GM19043 (cell line): Measurements from ENCODE around the gene FOCAD.
"Not testable (repeated sequence)": the region's sequence is repeated elsewhere in the genome, so short reads cannot be mapped to it uniquely, and the experiment has no call there.

Experiments
- ATAC-seq: cut with Tn5 transposase; IDR thresholded peaks from one replicate; pipeline ENCODE4 v1.9.1; 2021; ENCODE audit warnings: low read depth; ENCODE audit not compliant: unreplicated experiment

Gene FOCAD

DNA sequence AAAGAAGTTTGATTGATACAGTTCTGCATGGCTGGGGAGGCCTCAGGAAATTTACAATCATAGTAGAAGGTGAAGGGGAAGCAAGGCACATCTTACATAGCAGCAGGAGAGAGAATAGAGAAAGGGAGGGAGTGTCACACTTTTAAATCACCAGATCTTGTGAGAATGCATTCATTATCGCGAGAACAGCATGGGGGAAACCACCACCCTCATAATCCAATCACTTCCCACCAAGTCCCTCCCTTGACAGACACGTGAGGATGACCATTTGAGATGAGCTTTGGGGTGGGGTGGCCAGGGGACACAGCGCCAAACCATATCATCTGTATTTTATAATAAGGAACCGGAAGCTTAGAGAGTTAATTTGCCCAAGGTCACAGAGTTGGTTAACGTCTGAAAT is 13.7 kb upstream of the FOCAD start:
- no peak for ATAC-seq

- no peak for ATAC-seq
Observed at GRCh38 chr9:20671635-20672034, 12.4 kb upstream of the FOCAD start.

DNA sequence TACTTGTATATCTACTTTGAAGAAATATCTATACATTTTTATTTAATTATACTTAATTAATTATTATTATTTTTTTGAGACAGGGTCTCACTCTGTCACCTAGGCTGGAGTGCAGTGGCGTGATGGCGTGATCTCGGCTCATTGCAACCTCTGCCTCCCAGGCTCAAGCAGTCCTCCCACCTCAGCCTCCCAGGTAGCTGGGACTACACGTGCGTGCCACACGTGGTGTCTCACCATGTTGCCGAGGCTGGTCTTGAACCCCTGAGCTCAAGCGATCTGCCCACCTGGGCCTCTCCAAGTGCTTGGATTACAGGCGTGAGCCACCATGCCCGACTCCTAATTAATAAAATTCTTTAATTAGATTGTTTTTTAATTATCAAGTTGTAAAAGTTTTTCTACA is 10.5 kb upstream of the FOCAD start:
- not testable (repeated sequence) for ATAC-seq

DNA sequence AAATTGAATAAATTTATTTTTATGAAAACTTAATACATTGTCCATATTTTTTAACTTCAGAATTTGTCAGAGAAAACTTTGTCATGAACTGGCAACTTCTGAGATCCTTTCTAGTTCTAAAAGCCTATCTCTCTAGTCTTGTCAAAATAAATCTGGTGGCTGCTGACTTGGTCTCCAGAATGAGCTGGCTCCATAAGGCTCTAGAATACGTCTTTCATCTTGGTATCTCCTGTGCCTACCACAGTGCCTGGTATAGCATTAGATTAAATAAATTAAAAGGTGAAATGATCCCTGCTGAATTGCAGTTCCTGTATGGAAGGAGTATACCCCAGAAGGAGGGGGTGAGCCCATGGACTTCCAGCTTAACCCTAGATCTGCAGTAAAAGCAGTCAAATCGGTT is 2.6 kb upstream of the FOCAD start:
- no peak for ATAC-seq

- peak; percentile 6 for ATAC-seq
Observed at GRCh38 chr9:20683351-20684034, 566 bp upstream of the FOCAD start.

DNA sequence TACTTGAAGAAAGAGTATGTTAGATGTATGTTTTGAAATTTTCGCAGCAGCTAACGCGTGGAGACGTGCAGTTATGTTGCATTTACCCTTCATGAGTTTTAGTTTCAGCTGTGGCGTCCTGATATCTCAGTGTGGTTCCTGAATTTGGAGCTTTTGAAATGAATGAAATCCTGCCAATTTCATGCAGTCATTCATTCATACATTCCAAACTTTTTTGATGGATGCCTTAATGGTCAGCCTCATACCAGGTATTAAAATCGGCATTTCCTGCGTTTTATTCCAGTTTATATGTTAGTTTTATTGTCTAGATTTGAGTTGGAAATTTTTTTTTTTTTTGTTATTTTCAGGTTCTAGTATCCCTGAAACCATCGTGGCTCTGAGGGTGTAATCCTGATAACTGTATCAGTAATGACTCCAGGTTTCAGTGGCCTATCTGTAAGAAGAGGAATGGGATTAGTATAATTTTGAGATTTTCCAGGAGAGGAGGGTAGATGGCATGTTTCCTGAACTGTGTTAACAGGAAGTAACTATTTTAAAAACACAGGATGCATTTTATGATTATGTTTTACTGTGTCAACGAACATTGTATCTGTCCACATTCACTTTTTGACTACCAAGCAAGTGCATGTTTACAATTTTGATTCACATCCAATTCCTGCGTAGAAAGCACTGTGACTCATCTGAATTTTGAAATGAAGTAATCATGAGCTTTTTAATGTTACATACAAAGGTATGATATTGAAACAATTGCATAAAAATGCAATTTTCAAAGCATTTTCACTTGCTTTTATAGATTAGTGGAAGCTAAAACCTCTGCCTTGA is 1.0 kb downstream of the FOCAD start:
- no peak for ATAC-seq

DNA sequence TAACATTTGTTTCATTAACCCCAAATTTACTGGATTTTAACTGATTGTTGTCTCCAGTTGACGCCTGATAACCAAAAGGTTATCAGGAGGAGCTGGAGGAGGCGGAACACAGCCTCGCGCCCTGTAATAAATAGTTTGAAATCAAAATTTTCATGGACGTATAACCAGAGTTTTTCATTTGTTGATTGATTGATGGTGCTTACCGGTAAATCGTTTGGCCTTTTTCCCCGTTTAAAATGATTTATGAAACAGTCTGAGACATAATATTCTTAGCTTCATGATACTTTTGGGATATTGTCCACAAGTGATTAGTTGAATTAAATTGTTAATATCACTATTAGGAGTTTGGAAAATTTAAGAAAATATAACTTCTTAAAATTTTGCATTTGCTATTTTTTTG is 1.7 kb downstream of the FOCAD start:
- no peak for ATAC-seq

- no peak for ATAC-seq
Observed at GRCh38 chr9:20689833-20690232, 5.8 kb downstream of the FOCAD start.

- no peak for ATAC-seq
Observed at GRCh38 chr9:20692554-20692953, 8.5 kb downstream of the FOCAD start.

GRCh38 chr9:20693068-20693467 is 9.0 kb downstream of the FOCAD start:
- ATAC-seq = no peak

DNA sequence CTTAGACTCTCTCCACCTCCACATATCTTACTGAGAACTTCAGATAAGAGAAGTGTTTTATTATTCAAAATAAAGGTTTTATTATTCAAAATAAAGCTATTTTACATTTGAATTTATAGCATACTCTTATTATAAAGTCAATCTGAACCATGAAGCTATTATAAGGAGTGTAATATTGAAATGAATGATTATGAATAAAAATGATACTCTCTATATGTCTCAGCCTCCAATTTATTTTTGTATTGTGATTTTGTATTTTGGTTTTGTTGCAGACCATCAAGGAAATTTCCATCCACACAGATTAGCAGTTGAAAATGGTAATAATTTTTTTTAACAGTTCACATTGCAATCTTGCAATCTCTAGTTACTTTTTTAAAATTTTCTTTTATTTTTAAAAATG is 10.2 kb downstream of the FOCAD start:
- ATAC-seq = no peak

GRCh38 chr9:20697021-20697719 is 13.1 kb downstream of the FOCAD start:
- ATAC-seq = no peak

DNA sequence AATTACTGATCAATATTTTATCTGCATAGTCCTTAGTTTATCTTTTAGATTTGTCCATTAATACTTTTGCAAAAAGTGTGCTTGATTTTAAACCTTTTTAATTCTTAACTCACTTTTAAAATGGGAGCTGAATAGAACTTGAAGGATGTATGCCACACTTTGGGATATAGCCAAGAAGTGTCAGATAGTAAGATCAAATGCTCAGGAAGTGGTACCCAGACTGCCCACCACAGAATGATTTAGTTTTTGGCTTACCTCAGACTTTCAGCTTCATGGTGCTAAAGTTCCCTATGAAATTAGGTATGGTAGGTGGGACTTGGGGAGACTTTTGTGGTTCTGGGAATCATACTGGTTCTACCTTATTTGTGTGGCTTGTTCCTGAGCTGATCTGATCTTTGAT is 14.7 kb downstream of the FOCAD start:
- no peak for ATAC-seq

GRCh38 chr9:20701060-20701459 is 17.0 kb downstream of the FOCAD start:
- ATAC-seq = no peak

GRCh38 chr9:20702570-20702969 is 18.5 kb downstream of the FOCAD start:
- ATAC-seq = no peak

- no peak for ATAC-seq
Observed at GRCh38 chr9:20703146-20703545, 19.1 kb downstream of the FOCAD start.

DNA sequence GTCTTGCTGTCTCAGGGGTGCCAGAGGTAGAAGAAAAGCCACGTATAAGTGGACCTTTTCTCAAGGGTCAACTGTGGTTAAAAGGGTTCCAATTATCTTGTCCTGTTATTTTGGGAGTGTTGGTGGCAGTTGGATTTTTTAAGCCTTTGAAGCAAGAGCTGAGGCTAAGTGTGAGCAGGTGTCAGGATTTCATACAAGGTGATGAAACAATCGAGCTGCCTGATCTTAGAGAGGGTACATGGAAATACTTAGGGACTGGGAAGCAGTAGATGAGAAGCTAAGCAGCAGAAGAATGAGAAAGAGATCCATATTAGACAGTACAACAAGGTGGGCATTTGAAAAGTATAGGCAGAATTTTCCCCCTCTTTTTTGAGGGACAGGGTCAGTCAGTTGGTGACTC is 23.6 kb downstream of the FOCAD start:
- no peak for ATAC-seq

DNA sequence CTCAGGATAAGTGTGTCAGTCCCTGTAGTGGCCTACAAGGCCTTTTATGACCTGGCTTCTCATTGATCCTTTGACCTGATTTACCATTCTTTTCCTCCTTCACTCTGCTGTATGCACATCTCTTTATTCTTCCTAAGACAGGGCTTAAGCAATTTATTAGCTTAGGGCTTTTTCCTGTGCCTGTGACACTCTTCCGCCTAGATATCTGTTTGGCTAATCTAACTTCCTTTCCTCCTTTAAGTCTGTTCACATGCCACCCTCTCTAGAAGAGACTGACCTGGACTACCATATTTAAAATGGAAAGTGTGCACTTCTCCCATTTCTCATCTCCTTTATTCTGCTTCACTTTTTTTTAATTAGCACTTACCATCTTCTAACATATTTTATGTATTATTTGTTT is 29.1 kb downstream of the FOCAD start:
- no peak for ATAC-seq

GRCh38 chr9:20714442-20715415 is 30.7 kb downstream of the FOCAD start:
- no peak for ATAC-seq

DNA sequence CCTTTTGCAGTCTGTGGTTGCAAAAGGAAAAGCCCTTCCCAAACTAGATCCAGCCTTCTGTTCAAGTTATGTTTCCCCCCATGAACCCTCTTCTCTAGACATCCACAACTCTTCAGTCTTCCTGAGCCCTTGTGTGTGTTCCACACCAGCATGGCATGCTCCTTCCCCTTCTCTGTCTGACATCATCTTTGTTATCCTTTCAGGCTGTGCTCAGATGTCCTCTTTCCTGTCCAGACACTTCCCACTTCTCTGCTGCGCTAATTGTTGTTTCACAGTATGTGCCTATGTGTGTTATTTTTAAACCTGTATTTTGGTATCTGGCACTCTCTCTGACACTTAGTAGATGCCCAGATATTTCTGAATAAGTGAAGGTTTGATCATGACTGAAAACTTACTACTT is 38.2 kb downstream of the FOCAD start:
- ATAC-seq = no peak
